Pancreas (tissue), 10 donors: ENCODE results near the gene PDE4B. TPM values are rescaled to one million over a fixed set of nuclear protein-coding genes. Genes with fewer than 3 reads are reported as not detected.

ENCODE experiments used
- ATAC-seq, 4 donors: fragments of 200-7000 bp; cut with Tn5 transposase; one replicate each; pipeline versions ENCODE4 v1.8.0 to v1.9.1; 2020; ENCODE audit warnings: mild to moderate bottlenecking in 4 of 4, moderate library complexity in 4 of 4
- DNase-seq, 6 donors: peaks; one replicate each; pipeline ENCODE4 v3.0.0-alpha.2; 2020
- FAIRE-seq: peaks from 2 replicates; lab custom pipeline; 2012; peaks lifted over from hg19 to GRCh38; lab: Jason Lieb, UNC
- H3K27ac ChIP-seq, 4 donors: fragments of 200-600 bp; sonication (generic); 1 replicate in 3 of 4; 2 replicates in 1 of 4; pipeline versions ENCODE4 v1.5.0 to v1.8.0; 2020
- H3K27me3 ChIP-seq, 4 donors: fragments of 200-600 bp; one replicate each; pipeline ENCODE4 v1.8.0; 2021
- H3K36me3 ChIP-seq, 3 donors: fragments of 200-600 bp; sonication (generic) in 1 of 3; one replicate each; pipeline versions ENCODE4 v1.5.0 to v1.8.0; 2020 to 2021
- H3K4me1 ChIP-seq, 3 donors: fragments of 200-600 bp; one replicate each; pipeline ENCODE4 v1.8.0; 2021
- H3K4me3 ChIP-seq, 4 donors: fragments of 200-600 bp; sonication (generic) in 2 of 4; one replicate each; pipeline versions ENCODE4 v1.5.0 to v1.8.0; 2020 to 2021
- H3K9me3 ChIP-seq, 4 donors: fragments of 200-600 bp; one replicate each; pipeline ENCODE4 v1.8.0; 2021
- WGBS, 2 donors: extraction: QIAGEN DNeasy Blood & Tissue Kit; methylation state at CpG; one replicate each; pipeline ENCODE4 v1.1.7; 2013; 5-methylcytosine and 5-hydroxymethylcytosine counted together
- intact Hi-C, 3 donors: fragments of 100-400 bp; cut with DNase I; formaldehyde crosslinking; loops; one replicate each; pipeline versions ENCODE4 v1.11.1 to v1.14.2; 2022
- polyA plus RNA-seq, 2 donors: library from polyadenylated mRNA; stranded (reverse); fragments of 200-250 nt; gene quantifications; one replicate each; pipeline ENCODE4 v1.2.3, GENCODE V29; 2013
- total RNA-seq, 6 donors: library from RNA; stranded (reverse); fragmentation: NEBNext Ultra II Directional in 4 of 6; extraction: Animal tissue kit (Norgen Biotek cat#: 25700) in 4 of 6; gene quantifications; one replicate each; pipeline versions ENCODE4 v1.2.1 to v1.2.4, GENCODE V29; 2021 to 2023
- TF ChIP-seq, protein P1 (sequence below), 4 donors: fragments of 200-600 bp; sonication (generic) in 3 of 4; IDR thresholded peaks; one replicate each; pipeline versions ENCODE4 v1.5.0 to v1.8.0; 2021; ENCODE audit warnings: antibody characterized with exemption in 4 of 4
- donor health status: healthy with polysubstance abuse.
- donor health status: DM: no; HTN: no; CAD: no; lungs with moderate emphysema.
- donor health status: DM: no; HTN: no; CAD: no.
- donor health status: control.
- donor health status: control.
- donor health status: Bipolar disorder and iron deficiency.
- donor health status: DM: yes; HTN: yes; CAD: no.
- donor health status: DM: no; HTN: no; CAD: no.
- donor health status: DM: no; HTN: no; CAD: no.
- donor health status: DM: yes; HTN: yes; CAD: no.

The PDE4B gene
- total and polyA plus RNA-seq, 8 donors = 0.23 to 3.7 (median 0.92) TPM

GRCh38 chr1:66243548-66244130, 450.9 kb downstream of the PDE4B start:
- DNase-seq (no peak), FAIRE-seq (no peak), ATAC-seq (no peak)
- Histone ChIP-seq H3K9me3 (no peaks in the 10 kb centered on the region), H3K27ac (no peak overlapping the region), H3K36me3 (no peaks in the 10 kb centered on the region), H3K4me3 (no peak overlapping the region), H3K27me3 (peaks cover 0 to 3% (median 0%) of the 10 kb centered on the region in 4 donors), H3K4me1 (no peaks in the 10 kb centered on the region)
- 53 to 61% methylated on average over 2 of the region's 2 CpGs for WGBS, 2 donors
- intact Hi-C loops = loop anchor here in 2 of 3 donors (5.0 to 10.0 kb wide), 3 partner anchors 211 to 299 kb away; no protein-coding TSS in a partner anchor
- TF ChIP-seq, protein P1, sequence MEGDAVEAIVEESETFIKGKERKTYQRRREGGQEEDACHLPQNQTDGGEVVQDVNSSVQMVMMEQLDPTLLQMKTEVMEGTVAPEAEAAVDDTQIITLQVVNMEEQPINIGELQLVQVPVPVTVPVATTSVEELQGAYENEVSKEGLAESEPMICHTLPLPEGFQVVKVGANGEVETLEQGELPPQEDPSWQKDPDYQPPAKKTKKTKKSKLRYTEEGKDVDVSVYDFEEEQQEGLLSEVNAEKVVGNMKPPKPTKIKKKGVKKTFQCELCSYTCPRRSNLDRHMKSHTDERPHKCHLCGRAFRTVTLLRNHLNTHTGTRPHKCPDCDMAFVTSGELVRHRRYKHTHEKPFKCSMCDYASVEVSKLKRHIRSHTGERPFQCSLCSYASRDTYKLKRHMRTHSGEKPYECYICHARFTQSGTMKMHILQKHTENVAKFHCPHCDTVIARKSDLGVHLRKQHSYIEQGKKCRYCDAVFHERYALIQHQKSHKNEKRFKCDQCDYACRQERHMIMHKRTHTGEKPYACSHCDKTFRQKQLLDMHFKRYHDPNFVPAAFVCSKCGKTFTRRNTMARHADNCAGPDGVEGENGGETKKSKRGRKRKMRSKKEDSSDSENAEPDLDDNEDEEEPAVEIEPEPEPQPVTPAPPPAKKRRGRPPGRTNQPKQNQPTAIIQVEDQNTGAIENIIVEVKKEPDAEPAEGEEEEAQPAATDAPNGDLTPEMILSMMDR (IDR thresholded peaks at IDR 0.05) = no peak

DNA sequence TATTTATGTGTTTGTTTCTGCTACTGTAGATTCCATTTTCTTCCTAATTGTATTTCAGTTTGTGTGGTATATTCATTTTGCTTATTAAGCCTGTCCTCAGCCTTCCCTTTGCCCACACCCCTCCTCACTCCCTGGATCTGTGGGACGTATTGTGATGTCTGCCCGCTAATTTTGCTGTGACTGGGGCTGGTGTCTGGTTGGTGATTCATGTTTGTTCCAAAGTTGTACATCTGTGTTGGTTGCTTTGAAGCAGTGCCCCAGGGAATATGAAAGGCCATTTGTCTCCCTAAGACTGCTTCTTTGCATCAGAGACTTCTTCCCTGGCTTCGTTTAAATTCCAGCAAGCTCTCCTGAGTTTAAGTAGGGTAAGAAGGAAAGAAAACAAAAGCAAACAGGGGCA, 451.7 kb downstream of the PDE4B start:
- no peak for FAIRE-seq
- no peaks in the 10 kb centered on the region for H3K27me3 ChIP-seq
- H3K4me1 ChIP-seq = no peaks in the 10 kb centered on the region
- WGBS, 2 donors = 55 to 64% methylated on average over 3 of the region's 3 CpGs
- H3K9me3 ChIP-seq = no peaks in the 10 kb centered on the region
- DNase-seq = no peak
- intact Hi-C loops = loop anchor here in 2 of 3 donors (5.0 to 10.0 kb wide), 3 partner anchors 210 to 300 kb away; no protein-coding TSS in a partner anchor
- ATAC-seq = no peak
- no peak overlapping the region for H3K27ac ChIP-seq
- no peaks in the 10 kb centered on the region for H3K36me3 ChIP-seq
- H3K4me3 ChIP-seq = no peak overlapping the region
- TF ChIP-seq, protein P1 (IDR thresholded peaks at IDR 0.05) = no peak

DNA sequence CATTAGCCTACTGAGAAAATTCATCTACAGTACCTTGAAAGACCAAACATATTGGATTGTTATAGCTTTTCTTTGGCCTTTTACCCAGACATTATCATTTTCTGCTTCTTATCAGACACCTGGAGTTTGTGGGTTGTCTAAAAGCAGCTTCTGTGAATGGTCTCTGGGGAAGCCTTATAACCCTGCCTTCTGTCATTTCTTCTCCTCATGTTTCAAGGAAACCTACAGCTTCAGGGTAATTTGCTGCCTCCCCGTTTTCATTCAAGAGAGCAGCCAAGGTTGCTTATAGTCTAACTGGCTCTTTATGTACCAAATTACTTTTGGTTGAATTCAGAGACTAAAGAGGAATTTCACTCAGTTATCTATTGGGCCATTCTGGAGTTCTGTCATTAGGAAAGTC, 453.0 kb downstream of the PDE4B start:
- H3K4me3 ChIP-seq = no peak overlapping the region
- peaks cover 0 to under 1% (median 0%) of the 10 kb centered on the region in 4 donors for H3K27me3 ChIP-seq
- no peak for ATAC-seq
- no peaks in the 10 kb centered on the region for H3K4me1 ChIP-seq
- 51 to 59% methylated on average over 1 of the region's 1 CpG for WGBS, 2 donors
- no peak for FAIRE-seq
- intact Hi-C loops = loop anchor here in 2 of 3 donors (5.0 to 10.0 kb wide), 3 partner anchors 209 to 301 kb away; no protein-coding TSS in a partner anchor
- H3K36me3 ChIP-seq = no peaks in the 10 kb centered on the region
- no peaks in the 10 kb centered on the region for H3K9me3 ChIP-seq
- TF ChIP-seq, protein P1 (IDR thresholded peaks at IDR 0.05) = no peak
- H3K27ac ChIP-seq = no peak overlapping the region
- DNase-seq = no peak

DNA sequence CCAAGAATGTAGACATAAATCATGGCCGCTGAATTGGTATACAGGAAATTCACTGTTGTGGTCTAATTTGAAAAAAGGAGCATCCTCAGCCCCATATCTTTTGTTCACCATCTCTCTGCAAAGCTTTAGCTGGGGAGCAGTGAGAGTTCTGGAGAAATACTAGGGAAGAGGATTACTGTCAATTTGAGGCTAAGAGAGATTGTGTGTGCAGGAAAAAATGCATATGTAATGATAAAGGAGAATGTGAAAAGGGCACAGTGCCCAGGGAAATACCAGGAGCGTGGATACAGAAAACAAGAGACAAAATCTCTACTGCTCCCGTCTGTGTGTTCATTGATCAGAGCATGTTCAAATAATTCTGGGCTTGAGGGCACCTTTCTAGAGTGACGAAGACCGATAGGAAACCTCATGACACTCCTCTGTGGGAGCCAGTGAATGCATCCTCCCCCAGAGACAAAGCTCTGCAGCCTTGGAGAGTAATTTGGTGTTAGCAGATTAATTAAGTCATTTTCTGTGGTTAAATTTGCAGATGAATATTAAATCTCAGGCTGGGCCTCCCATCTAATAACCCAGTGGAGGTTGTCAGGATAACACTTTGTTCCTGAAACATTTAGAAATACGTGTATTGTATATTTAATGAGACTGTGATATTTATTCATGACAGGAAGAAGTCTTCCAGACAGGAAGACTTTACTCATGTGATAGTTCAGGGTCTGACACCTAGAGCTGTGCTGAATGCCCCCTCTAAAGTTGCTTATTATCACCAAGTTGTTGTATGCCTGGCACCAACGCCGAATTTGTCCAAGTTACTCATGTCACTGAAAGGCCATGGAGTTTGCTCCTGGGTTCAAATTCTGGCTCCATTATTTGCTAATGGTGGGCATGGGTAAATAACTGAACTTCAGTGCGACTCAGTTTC, 453.9 kb downstream of the PDE4B start:
- H3K27ac ChIP-seq = no peak overlapping the region
- H3K4me3 ChIP-seq = no peak overlapping the region
- ATAC-seq (no peak), FAIRE-seq (no peak), DNase-seq (no peak)
- intact Hi-C loops = loop anchor here in 2 of 3 donors (5.0 to 10.0 kb wide), 3 partner anchors 208 to 302 kb away; no protein-coding TSS in a partner anchor
- 59% methylated on average over 9 of the region's 9 CpGs for WGBS, 2 donors
- TF ChIP-seq, protein P1 (IDR thresholded peaks at IDR 0.05) = no peak
- no peaks in the 10 kb centered on the region for H3K9me3 ChIP-seq
- peaks cover 0 to 9% (median 0%) of the 10 kb centered on the region in 4 donors for H3K27me3 ChIP-seq
- no peaks in the 10 kb centered on the region for H3K36me3 ChIP-seq
- H3K4me1 ChIP-seq = no peaks in the 10 kb centered on the region
